ENCODE results near the gene HLA-DPB1.
"Not testable (repeated sequence)": the region's sequence is repeated elsewhere in the genome, so short reads cannot be mapped to it uniquely, and the experiment has no call there.

The HLA-DPB1 gene

DNA sequence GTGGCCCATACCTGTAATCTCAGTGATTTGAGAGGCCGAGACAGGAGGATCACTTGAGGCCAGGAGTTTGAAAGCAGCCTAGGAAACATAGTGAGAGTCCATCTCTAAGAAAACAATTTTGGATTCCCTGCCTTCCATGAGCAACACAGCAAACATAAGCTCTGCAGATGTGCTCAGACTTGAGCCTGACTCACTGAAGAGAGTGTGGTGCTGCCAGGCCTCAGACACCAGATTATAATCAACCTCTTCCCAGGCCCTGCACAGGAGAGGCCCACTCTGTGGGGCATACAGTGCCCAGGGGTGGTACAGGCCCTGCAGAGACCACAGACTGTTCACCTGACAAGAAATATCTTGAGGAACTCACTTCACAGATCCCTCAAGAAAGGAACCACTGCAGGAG, 19.9 kb downstream of the HLA-DPB1 start:
- ChIA-PET POLR2A (ENCODE audit: low non-redundant PET) (no interaction called here), CTCF (no interaction called here)
- TF ChIP-seq, protein P1, sequence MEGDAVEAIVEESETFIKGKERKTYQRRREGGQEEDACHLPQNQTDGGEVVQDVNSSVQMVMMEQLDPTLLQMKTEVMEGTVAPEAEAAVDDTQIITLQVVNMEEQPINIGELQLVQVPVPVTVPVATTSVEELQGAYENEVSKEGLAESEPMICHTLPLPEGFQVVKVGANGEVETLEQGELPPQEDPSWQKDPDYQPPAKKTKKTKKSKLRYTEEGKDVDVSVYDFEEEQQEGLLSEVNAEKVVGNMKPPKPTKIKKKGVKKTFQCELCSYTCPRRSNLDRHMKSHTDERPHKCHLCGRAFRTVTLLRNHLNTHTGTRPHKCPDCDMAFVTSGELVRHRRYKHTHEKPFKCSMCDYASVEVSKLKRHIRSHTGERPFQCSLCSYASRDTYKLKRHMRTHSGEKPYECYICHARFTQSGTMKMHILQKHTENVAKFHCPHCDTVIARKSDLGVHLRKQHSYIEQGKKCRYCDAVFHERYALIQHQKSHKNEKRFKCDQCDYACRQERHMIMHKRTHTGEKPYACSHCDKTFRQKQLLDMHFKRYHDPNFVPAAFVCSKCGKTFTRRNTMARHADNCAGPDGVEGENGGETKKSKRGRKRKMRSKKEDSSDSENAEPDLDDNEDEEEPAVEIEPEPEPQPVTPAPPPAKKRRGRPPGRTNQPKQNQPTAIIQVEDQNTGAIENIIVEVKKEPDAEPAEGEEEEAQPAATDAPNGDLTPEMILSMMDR (conservative IDR thresholded peaks at IDR 0.05; ENCODE audit: low read depth), result no peak
- no peak overlapping the region for H3K27ac ChIP-seq
- DNase-seq (ENCODE audit: low spot score), result no peak

DNA sequence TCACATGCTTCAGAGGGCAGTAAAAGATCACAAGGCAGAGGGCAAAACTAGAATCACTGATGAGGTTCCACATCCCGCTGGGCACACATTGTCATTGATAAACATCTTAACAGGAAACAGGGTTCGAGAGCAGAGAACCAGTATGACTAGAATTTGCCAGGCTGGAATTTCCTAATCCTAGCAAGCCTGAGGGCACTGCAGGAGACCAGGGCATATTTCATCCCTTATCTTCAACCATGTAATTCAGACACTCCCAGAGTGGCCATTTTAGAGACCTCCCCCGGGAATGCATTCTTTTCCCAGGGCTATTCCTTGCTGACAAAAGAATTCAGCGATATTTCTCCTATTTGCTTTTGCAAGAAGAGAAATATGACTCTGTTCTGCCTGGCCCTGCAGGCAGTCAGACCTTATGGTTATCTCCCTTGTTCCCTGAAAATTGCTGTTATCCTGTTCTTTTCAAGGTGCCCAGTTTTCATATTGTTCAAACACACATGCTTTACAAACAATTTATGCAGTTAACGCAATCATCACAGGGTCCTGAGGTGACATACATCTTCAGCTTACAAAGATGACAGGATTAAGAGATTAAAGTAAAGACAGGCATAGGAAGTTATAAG, 25.4 kb downstream of the HLA-DPB1 start:
- H3K27ac ChIP-seq; CTCF ChIA-PET; POLR2A ChIA-PET (ENCODE audit: low non-redundant PET); DNase-seq (ENCODE audit: low spot score): not testable (repeated sequence)

DNA sequence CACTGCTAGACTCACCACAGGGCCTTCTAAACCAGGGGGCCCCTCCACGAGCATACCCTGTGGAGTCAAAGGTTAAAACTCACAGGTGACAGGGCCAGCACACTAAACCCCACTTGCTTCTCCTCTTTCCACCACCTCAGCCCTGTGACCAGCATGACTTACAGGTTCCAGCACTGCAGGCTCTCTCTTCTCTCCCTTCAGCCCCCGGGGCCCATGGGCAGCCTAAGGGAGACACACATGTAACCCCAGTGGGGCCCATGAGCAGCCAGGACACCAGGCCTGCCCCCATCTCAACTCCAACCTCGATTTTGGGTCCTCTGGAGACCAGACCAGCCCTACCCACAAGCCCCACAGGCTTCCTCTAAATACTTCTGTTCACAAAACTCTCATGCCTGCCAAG, 28.0 kb downstream of the HLA-DPB1 start:
- no peak for DNase-seq (ENCODE audit: low spot score)
- H3K27ac ChIP-seq, result no peak overlapping the region
- CTCF ChIA-PET, result no interaction called here
- TF ChIP-seq, protein P1 (conservative IDR thresholded peaks at IDR 0.05; ENCODE audit: low read depth), result no peak
- POLR2A ChIA-PET (ENCODE audit: low non-redundant PET), result no interaction called here

DNA sequence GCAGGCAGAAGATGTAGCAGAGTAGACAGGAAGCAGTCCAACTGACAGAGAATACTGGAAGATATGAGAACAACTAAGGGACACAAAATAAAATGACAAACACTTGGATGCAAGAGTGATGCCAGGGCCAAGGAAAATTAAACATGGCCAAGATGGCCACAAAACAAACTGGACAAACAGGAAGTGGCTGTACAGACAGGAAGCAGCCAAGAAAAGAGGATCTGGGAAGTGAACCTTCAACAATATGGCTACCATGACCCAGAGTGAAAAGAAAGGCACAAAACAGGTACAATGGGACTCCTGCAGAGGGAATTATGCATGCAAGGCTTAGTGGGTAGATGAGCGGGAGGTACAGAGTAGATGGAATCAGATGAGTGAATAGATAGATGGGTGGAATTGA, 29.1 kb downstream of the HLA-DPB1 start:
- no peak for DNase-seq (ENCODE audit: low spot score)
- ChIA-PET CTCF (no interaction called here), POLR2A (ENCODE audit: low non-redundant PET) (no interaction called here)
- H3K27ac ChIP-seq, result no peak overlapping the region
- TF ChIP-seq, protein P1 (conservative IDR thresholded peaks at IDR 0.05; ENCODE audit: low read depth), result no peak

DNA sequence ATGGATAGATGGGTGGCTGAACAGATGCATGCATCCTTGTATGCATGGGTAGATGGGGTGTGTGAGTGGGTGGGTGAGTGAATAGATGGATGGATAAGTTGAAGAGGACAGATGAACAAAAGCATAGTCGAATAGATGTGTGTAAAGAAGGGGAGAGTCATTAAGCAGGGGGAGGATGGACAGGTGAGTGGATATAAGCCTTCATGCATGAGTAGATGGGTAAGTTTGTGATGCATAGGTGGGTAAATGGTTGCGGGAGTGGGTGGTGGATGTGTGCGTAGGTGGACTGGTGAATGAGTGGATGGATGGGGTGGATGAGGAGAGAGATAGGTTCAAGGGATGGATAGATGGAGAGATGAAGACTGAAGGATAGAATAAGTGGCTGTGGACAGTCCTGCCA, 29.6 kb downstream of the HLA-DPB1 start:
- H3K27ac ChIP-seq, result no peak overlapping the region
- TF ChIP-seq, protein P1 (conservative IDR thresholded peaks at IDR 0.05; ENCODE audit: low read depth), result no peak
- ChIA-PET POLR2A (ENCODE audit: low non-redundant PET) (no interaction called here), CTCF (no interaction called here)
- DNase-seq (ENCODE audit: low spot score), result no peak

DNA sequence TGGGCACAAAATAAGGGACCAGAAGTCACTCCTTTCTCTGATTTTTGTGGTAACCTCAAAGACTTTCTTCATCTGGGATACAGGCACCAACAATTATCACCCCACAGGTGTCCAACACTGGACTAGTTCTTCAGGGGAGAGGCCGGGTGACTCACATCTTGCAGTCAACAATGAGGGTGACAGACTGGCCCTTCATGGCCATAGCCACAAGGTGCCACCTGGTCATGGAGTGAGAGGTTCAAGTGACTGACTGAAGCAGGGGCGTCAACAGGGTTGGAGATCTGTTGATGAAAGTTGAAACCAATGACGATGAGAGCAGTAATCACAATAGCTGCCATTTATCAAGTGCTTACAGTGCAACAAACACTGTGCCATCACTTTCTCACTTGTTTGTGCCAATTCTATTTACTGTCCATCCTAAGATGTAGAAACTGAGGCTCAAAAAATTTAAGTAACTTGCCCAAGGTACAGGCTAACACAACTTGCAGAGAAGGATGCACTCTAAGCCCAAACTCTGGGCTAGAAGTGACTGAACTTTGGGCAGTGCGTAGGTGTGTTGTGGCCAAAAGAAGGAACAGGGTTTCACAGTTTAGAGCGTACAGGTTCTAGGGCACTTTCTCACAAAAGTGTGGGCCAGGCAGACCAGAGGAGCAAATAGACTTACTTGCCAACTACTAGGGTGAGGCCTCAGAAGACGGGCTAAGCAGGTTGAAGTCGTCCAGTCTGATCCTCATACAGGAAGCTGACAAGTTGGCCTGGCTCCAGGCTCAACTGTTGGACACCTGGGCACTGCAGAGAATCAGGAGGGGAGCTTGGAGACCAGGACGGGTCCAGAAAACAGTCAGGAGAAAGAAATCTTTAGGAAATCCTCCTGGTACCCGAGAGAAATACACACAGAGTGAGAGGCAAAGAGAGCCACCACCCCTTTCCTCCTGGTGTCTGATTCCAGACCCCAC, 30.4 kb downstream of the HLA-DPB1 start:
- ChIA-PET POLR2A (ENCODE audit: low non-redundant PET) (no interaction called here), CTCF (no interaction called here)
- TF ChIP-seq, protein P1 (conservative IDR thresholded peaks at IDR 0.05; ENCODE audit: low read depth), result no peak
- no peak for DNase-seq (ENCODE audit: low spot score)
- no peak overlapping the region for H3K27ac ChIP-seq

DNA sequence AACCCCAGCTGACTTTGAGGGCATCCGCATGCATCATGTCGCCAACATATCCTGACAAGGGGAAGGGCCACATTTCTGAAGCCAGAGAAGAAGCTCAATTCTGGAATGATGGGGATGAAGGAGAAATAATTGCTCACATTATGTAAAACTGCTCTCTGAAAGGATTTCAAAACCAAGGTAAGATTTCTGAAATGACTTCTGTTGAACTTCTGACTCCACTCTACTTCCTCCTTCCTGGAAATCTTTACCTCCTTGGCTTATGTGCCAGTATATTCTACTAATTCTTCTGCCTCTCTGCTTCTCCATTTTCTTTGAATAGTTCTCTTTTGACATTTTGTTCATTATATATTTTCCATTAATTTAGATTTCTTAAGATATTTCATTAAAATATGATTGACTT, 31.9 kb downstream of the HLA-DPB1 start:
- H3K27ac ChIP-seq, result no peak overlapping the region
- no peak for DNase-seq (ENCODE audit: low spot score)
- CTCF ChIA-PET, result no interaction called here
- POLR2A ChIA-PET (ENCODE audit: low non-redundant PET), result no interaction called here
- TF ChIP-seq, protein P1 (conservative IDR thresholded peaks at IDR 0.05; ENCODE audit: low read depth), result no peak
